ENCODE results near the gene STK32C. TPM values are rescaled to one million over a fixed set of nuclear protein-coding genes. Genes with fewer than 3 reads are reported as not detected.

The STK32C gene
- total RNA-seq, 1 donor from 2014 or later, result 9.9 TPM

DNA sequence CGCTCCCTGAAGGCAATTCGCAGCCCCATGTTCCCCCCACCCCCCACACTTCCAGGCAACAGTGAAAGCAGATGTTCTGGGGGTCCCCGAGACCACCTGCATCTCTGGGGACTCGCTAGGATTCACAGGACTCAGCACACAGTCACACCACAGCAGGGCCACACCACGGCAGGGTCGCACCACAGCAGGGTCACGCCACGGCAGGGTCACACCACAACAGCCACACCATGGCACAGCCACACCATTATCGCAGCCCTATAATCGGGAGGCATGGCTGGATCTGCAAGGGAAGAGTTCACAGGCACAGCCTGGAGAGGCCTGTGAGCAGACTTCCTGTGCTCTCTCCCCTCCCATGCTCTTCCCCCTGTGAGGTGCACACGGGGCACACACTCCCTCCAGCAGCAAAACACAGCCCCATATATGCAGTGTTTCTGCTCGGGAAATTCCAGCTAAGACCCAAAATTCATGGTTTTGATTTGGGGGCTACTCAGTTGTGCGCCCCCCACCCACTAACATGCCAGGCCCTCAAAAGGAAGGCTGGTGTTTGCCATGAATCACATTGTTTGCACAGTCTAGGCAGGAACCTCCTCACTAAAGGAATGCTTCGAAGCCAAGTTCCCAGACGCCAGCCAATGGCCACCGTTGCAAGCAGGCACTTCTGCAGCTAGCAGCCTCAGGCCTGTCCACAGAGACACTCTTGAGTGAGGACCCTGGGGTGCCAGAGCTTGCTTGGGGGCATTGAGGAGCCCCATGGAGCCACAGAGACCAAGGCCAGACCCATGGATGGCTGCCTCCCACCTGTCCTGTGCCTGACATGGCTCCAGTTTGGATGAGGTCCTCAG is 128.0 kb downstream of the STK32C start:
- H3K9me3 Mint-ChIP-seq, result peaks cover 3% of the 10 kb centered on the region
- H3K27me3 Mint-ChIP-seq (ENCODE audit: low read depth), result peaks cover 94% of the 10 kb centered on the region
- no peak overlapping the region for H3K27ac Mint-ChIP-seq
- DNase-seq (ENCODE audit: low spot score in 2 of 2, unreplicated experiment in 2 of 2), result no peak
- H3K36me3 Mint-ChIP-seq, result no peaks in the 10 kb centered on the region
- TF ChIP-seq, protein P1, sequence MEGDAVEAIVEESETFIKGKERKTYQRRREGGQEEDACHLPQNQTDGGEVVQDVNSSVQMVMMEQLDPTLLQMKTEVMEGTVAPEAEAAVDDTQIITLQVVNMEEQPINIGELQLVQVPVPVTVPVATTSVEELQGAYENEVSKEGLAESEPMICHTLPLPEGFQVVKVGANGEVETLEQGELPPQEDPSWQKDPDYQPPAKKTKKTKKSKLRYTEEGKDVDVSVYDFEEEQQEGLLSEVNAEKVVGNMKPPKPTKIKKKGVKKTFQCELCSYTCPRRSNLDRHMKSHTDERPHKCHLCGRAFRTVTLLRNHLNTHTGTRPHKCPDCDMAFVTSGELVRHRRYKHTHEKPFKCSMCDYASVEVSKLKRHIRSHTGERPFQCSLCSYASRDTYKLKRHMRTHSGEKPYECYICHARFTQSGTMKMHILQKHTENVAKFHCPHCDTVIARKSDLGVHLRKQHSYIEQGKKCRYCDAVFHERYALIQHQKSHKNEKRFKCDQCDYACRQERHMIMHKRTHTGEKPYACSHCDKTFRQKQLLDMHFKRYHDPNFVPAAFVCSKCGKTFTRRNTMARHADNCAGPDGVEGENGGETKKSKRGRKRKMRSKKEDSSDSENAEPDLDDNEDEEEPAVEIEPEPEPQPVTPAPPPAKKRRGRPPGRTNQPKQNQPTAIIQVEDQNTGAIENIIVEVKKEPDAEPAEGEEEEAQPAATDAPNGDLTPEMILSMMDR (IDR thresholded peaks at IDR 0.05; ENCODE audit: unreplicated experiment), result no peak
- H3K4me3 Mint-ChIP-seq, result no peak overlapping the region
- peaks cover 1% of the 10 kb centered on the region for H3K4me1 Mint-ChIP-seq

DNA sequence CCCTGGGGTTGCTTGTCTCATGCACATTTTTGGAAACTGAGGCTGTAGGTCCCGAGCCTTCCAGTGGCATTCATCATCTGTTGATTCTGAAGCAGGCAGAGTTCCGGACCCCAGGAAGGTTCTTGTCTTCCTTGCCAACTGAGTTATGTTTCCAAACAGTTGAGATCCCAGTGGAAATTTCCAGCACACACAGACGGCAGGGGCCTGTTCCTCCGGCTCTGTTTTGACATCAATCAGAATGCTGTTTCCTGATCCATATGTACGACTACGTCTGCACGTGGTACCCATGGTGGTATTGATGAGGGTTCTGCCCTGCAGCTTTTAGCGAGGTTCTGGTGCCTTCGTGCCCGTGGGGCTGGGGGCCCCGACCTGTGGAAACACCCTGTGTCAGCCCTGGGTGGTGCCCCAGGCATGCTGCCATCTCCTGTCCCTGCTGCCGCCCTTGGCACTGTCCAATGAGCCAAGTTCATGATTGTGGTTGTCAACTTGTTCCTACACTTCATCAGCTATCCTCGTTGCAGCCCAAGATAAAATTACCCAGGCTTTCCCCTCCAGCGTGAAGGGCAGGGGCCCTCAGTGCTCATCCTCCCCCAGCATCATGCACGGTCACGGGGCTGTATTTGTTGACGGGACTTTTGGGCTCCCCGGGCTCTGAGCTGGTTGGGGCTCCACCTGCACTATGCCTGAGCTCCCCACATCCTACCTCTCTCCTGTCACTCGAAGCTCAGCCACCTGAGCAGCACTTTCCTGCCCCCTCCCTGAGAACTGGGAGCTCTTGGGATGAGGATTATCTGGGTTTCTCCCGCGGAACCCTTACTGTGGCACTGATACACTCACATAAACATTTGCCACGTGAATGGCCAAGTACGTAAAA is 128.8 kb downstream of the STK32C start:
- Mint-ChIP-seq H3K27ac (no peak overlapping the region), H3K36me3 (no peaks in the 10 kb centered on the region), H3K9me3 (peaks cover 5% of the 10 kb centered on the region), H3K27me3 (ENCODE audit: low read depth) (peaks cover 90% of the 10 kb centered on the region), H3K4me3 (no peak overlapping the region), H3K4me1 (no peaks in the 10 kb centered on the region)
- TF ChIP-seq, protein P1 (IDR thresholded peaks at IDR 0.05; ENCODE audit: unreplicated experiment), result no peak
- no peak for DNase-seq (ENCODE audit: low spot score in 2 of 2, unreplicated experiment in 2 of 2)

DNA sequence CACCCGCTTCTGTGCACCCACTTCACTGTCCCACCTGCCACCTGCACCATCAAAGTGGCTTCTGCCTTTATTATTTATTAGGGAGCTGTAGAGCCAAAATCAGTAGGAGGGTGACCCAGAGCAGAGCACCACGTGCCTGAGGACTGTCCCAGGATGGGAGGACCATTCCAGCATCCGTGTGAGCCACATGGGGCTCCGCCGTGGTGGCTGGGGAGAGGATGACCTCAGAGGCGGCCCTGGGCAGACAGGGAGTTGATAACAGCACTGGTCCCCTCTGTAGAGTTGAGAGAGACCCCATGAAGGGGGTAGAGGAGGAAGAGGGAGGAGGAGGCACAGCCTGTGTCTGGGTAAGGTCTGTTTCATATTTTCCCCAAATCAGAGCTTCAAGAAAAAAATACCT is 129.7 kb downstream of the STK32C start:
- no peak overlapping the region for H3K4me3 Mint-ChIP-seq
- H3K4me1 Mint-ChIP-seq, result no peaks in the 10 kb centered on the region
- peaks cover 86% of the 10 kb centered on the region for H3K27me3 Mint-ChIP-seq (ENCODE audit: low read depth)
- DNase-seq (ENCODE audit: low spot score in 2 of 2, unreplicated experiment in 2 of 2), result no peak
- peaks cover 10% of the 10 kb centered on the region for H3K9me3 Mint-ChIP-seq
- no peaks in the 10 kb centered on the region for H3K36me3 Mint-ChIP-seq
- H3K27ac Mint-ChIP-seq, result no peak overlapping the region
- TF ChIP-seq, protein P1 (IDR thresholded peaks at IDR 0.05; ENCODE audit: unreplicated experiment), result no peak

DNA sequence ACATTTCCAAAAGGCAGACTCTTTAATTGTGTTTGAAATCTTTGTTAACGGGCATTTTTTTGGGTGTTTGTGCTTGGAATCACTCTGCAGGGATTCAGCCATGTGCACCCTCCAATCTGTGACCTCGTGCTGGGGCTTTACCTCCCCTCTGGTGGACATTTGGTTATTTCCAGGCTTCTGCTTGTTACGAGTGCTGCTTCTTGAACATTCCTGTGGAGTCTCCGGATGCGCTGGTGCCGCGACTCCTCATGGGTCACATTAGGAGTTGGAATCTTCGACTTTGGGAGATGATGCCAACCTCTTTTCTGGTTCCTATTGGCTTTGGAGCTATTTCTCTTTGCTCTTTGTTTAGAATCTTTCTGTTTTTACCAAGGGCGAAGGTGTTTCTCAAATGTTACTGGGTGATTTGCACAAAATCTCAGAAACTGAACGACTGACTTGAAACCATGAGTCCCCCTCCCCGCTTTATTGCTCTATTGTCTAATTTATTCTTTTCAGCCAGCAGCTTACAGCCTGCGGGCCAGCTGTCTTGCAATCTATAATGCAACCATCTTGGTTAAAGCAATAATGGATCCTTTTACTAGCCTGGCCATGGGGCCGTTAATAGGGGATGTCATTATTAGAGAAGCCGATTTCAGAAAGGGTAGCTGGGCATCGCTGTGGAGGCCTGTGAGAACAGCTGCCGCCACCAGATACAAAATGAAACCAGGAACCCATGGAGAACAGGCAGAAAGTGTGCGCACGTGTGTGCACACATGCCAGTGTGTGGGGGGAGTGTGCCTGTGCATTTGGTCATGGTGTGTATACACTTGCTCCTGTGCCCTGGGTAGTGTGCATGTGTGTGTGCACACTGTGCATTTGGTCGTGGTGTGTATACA is 130.9 kb downstream of the STK32C start:
- H3K4me3 Mint-ChIP-seq, result no peak overlapping the region
- TF ChIP-seq, protein P1 (IDR thresholded peaks at IDR 0.05; ENCODE audit: unreplicated experiment), result no peak
- H3K27ac Mint-ChIP-seq, result no peak overlapping the region
- peaks cover 10% of the 10 kb centered on the region for H3K9me3 Mint-ChIP-seq
- no peak for DNase-seq (ENCODE audit: low spot score in 2 of 2, unreplicated experiment in 2 of 2)
- peaks cover 82% of the 10 kb centered on the region for H3K27me3 Mint-ChIP-seq (ENCODE audit: low read depth)
- H3K4me1 Mint-ChIP-seq, result no peaks in the 10 kb centered on the region
- H3K36me3 Mint-ChIP-seq, result no peaks in the 10 kb centered on the region

DNA sequence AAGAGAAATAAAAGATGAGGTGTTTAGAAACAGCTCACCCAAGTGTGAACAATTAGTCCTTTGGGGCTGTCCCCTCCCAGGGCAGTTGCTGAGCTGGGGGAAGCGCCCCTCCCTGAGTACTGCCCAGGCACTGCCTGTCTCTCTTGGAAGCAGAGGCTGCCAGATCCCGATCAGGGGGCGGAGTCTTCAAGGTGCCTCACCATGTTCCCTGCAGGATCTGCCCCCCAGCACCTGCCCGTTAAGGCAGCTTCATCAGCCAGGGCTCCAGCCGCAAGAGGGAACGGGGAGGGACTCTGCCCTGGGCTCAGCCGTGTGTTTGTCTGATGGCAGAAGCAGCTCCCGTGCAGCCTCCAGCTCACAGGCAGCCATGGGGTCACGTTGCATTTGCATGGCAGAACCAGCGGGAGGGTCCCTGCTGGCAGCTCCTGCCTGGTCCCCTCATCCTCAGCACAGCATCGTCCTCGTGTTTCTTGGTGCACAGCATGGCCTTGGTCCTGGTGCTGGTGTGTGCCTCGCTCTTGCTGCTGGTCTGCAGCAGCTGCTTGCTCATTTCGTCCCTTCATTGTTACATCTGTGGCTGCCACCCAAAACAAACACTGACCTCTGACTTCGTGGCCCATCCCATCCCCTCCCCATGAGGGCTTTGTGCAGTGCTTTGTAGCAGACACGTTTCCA is 131.7 kb downstream of the STK32C start:
- TF ChIP-seq, protein P1 (IDR thresholded peaks at IDR 0.05; ENCODE audit: unreplicated experiment), result no peak
- Mint-ChIP-seq H3K9me3 (peaks cover 10% of the 10 kb centered on the region), H3K4me1 (no peaks in the 10 kb centered on the region), H3K36me3 (no peaks in the 10 kb centered on the region), H3K27ac (no peak overlapping the region), H3K27me3 (ENCODE audit: low read depth) (peaks cover 81% of the 10 kb centered on the region), H3K4me3 (no peak overlapping the region)
- DNase-seq (ENCODE audit: low spot score in 2 of 2, unreplicated experiment in 2 of 2), result no peak

Measured in mesothelial cell of epicardium (in vitro differentiated cells).